Lower leg skin (tissue), 3 donors: ENCODE data around the gene FKBP4.

Source experiments
- POLR2A ChIP-seq, 2 donors: fragments of 450-650 bp; IDR thresholded peaks; one replicate each; pipeline ENCODE4 v1.6.1; 2016 to 2017; ENCODE audit warnings: antibody characterized with exemption in 2 of 2, mild to moderate bottlenecking in 1 of 2, moderate library complexity in 1 of 2
- TF ChIP-seq, protein P1 (sequence below), 3 donors: fragments of 450-650 bp; IDR thresholded peaks; one replicate each; pipeline ENCODE4 v1.5.1; 2016; ENCODE audit warnings: antibody characterized with exemption in 3 of 3, mild to moderate bottlenecking in 3 of 3, moderate library complexity in 2 of 3

GRCh38 chr12:2751230-2751629, 43.5 kb upstream of the FKBP4 start:
- TF ChIP-seq, protein P1, sequence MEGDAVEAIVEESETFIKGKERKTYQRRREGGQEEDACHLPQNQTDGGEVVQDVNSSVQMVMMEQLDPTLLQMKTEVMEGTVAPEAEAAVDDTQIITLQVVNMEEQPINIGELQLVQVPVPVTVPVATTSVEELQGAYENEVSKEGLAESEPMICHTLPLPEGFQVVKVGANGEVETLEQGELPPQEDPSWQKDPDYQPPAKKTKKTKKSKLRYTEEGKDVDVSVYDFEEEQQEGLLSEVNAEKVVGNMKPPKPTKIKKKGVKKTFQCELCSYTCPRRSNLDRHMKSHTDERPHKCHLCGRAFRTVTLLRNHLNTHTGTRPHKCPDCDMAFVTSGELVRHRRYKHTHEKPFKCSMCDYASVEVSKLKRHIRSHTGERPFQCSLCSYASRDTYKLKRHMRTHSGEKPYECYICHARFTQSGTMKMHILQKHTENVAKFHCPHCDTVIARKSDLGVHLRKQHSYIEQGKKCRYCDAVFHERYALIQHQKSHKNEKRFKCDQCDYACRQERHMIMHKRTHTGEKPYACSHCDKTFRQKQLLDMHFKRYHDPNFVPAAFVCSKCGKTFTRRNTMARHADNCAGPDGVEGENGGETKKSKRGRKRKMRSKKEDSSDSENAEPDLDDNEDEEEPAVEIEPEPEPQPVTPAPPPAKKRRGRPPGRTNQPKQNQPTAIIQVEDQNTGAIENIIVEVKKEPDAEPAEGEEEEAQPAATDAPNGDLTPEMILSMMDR (IDR thresholded peaks at IDR 0.05) = no peak
- no peak for TF ChIP-seq POLR2A (IDR thresholded peaks at IDR 0.05)
